Right atrium auricular region (tissue), 2 donors: ENCODE measurements around the gene GLB1L3. TPM values are rescaled to one million over a fixed set of nuclear protein-coding genes. Genes with fewer than 3 reads are reported as not detected.

Source experiments
- DNase-seq: peaks from one replicate; pipeline ENCODE4 v3.0.0-alpha.2; 2019; ENCODE audit warnings: low spot score
- H3K27ac ChIP-seq, 2 donors: fragments of 200-600 bp; sonication (generic); 1 replicate in 1 of 2; 2 replicates in 1 of 2; pipeline ENCODE4 v1.5.1; 2016 to 2019
- H3K27me3 ChIP-seq, 2 donors: fragments of 200-600 bp; sonication (generic); one replicate each; pipeline versions ENCODE4 v1.5.1 to v1.6.0; 2017 to 2019
- H3K36me3 ChIP-seq: fragments of 200-600 bp; sonication (generic); one replicate; pipeline ENCODE4 v1.5.1; 2016
- H3K4me1 ChIP-seq, 2 donors: fragments of 200-600 bp; sonication (generic); one replicate each; pipeline versions ENCODE4 v1.5.1 to v1.6.0; 2017 to 2019
- H3K4me3 ChIP-seq, 2 donors: fragments of 200-600 bp; sonication (generic); 1 replicate in 1 of 2; 2 replicates in 1 of 2; pipeline ENCODE4 v1.5.1; 2017 to 2019; ENCODE audit warnings: mild to moderate bottlenecking in 1 of 2, moderate library complexity in 1 of 2
- H3K9me3 ChIP-seq, 2 donors: fragments of 200-600 bp; sonication (generic); one replicate each; pipeline ENCODE4 v1.5.1; 2019
- CTCF ChIP-seq, 2 donors: fragments of 200-600 bp; sonication (generic); IDR thresholded peaks; one replicate each; pipeline ENCODE4 v1.5.1; 2019; ENCODE audit warnings: antibody characterized with exemption in 2 of 2
- total RNA-seq, 2 donors: library from RNA; depleted of rRNA; stranded (reverse); fragments of >200 nt; gene quantifications; one replicate each; pipeline ENCODE4 v1.1.0, GENCODE V29; 2016

Gene GLB1L3
- total RNA-seq, 2 donors from 2014 or later: not detected

- H3K27me3 ChIP-seq: no peaks in the 10 kb centered on the region
- H3K4me1 ChIP-seq: no peaks in the 10 kb centered on the region
- no peak overlapping the region for H3K27ac ChIP-seq
- peaks cover 0 to 10% of the 10 kb centered on the region in 2 donors for H3K9me3 ChIP-seq
- H3K4me3 ChIP-seq: no peak overlapping the region
- H3K36me3 ChIP-seq: no peaks in the 10 kb centered on the region
- no peak for DNase-seq
- TF ChIP-seq CTCF (IDR thresholded peaks at IDR 0.05): no peak
These were observed 74.2 kb downstream of the GLB1L3 start for GRCh38 chr11:134350381-134350780.

- Histone ChIP-seq H3K4me1 (no peaks in the 10 kb centered on the region), H3K36me3 (no peaks in the 10 kb centered on the region), H3K9me3 (peaks cover 0 to 10% of the 10 kb centered on the region in 2 donors), H3K27ac (no peak overlapping the region), H3K27me3 (no peaks in the 10 kb centered on the region), H3K4me3 (no peak overlapping the region)
- no peak for TF ChIP-seq CTCF (IDR thresholded peaks at IDR 0.05)
- DNase-seq: no peak
These were observed 75.9 kb downstream of the GLB1L3 start for GRCh38 chr11:134352111-134352510.

- Histone ChIP-seq H3K27me3 (no peaks in the 10 kb centered on the region), H3K27ac (no peak overlapping the region), H3K36me3 (no peaks in the 10 kb centered on the region), H3K9me3 (peaks cover 0 to 10% of the 10 kb centered on the region in 2 donors), H3K4me1 (peaks cover 0 to under 1% of the 10 kb centered on the region in 2 donors), H3K4me3 (no peak overlapping the region)
- TF ChIP-seq CTCF (IDR thresholded peaks at IDR 0.05): no peak
- DNase-seq: no peak
These were observed 79.0 kb downstream of the GLB1L3 start for GRCh38 chr11:134355136-134355535.

GRCh38 chr11:134355656-134356055, 79.5 kb downstream of the GLB1L3 start:
- H3K4me1 ChIP-seq: peaks cover 0 to 5% of the 10 kb centered on the region in 2 donors
- H3K4me3 ChIP-seq: no peak overlapping the region
- no peak overlapping the region for H3K27ac ChIP-seq
- no peak for DNase-seq
- peaks cover 0 to 10% of the 10 kb centered on the region in 2 donors for H3K9me3 ChIP-seq
- H3K36me3 ChIP-seq: no peaks in the 10 kb centered on the region
- H3K27me3 ChIP-seq: no peaks in the 10 kb centered on the region
- TF ChIP-seq CTCF (IDR thresholded peaks at IDR 0.05): no peak

- Histone ChIP-seq H3K9me3 (peaks cover 0 to 10% of the 10 kb centered on the region in 2 donors), H3K27me3 (no peaks in the 10 kb centered on the region), H3K27ac (no peak overlapping the region), H3K4me1 (peaks cover 0 to 5% of the 10 kb centered on the region in 2 donors), H3K36me3 (no peaks in the 10 kb centered on the region), H3K4me3 (no peak overlapping the region)
- DNase-seq: no peak
- TF ChIP-seq CTCF (IDR thresholded peaks at IDR 0.05): no peak
These were observed 80.7 kb downstream of the GLB1L3 start for GRCh38 chr11:134356656-134357544.
